GM21528 (cell line): ENCODE data around the gene ATP11C.
A peak's percentile ranks its signal among the peaks of the same experiment; 100 is the strongest.
"Not testable (repeated sequence)": the region's sequence is repeated elsewhere in the genome, so short reads cannot be mapped to it uniquely, and the experiment has no call there.

Source experiments
- ATAC-seq: cut with Tn5 transposase; IDR thresholded peaks from one replicate; pipeline ENCODE4 v1.9.1; 2021; ENCODE audit warnings: mild to moderate bottlenecking, moderate library complexity; ENCODE audit not compliant: unreplicated experiment, low FRiP score

Gene ATP11C

GRCh38 chrX:139932901-139933796, at the start of gene ATP11C:
ATP11C (minus strand) TSS chrX:139933053; CDS start chrX:139932042, 1,011 bp downstream.
- ATAC-seq, result peak; percentile 83

DNA sequence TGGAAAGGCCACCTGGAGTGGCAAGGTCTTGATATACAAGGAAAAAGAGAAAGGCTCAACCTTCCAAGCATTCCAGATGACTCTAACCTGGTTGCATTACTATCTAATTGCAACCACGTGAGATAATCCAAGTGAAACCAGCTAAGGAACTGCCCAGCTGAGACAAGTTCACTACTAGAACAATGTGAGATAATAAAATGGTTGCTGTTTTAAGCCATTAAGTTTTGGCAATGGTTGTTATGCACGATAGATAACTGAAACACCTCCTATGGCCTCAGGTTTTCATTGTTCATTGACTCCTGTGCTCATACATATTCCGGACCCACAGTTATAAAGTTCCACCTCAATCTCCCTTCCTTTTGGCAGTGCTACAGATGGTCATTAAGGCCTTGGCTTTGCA, 41.6 kb upstream of the ATP11C start:
- ATAC-seq, result no peak

- no peak for ATAC-seq
These were observed 40.1 kb upstream of the ATP11C start for GRCh38 chrX:139972629-139973624.

DNA sequence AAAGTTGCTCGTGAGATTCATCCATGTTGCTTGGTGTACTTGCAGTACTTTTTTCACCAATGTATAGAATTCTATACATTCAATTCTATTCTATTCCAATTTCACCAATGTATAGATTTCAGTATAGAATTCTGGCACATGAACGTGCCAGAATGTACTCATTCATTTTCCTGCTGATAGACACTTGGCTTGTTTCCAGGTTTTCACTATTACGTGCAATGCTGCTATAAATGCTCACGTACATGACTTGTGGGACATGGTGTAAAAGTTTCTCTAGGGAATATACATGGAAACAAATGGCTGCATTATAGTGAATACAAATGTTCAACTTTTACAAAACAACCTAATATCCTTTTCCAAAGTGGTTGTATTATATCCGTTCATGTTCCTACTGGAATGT, 39.3 kb upstream of the ATP11C start:
- no peak for ATAC-seq

DNA sequence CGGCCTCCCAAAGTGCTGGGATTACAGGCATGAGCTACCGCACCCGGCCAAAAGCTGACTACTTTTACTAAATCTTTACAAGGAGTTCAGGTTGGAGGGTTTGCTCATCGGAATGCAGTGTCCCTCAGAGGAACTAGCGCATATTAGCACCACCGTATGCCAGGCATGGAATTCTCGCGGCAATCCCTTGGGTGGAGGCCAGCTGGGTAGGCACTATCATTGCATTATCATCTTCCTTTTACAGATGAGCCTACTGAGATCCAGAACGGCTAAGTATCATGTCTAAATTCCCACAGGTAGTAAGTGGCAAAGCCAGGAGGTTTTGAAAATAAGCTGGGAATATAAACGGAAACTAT, 38.5 kb upstream of the ATP11C start:
- no peak for ATAC-seq

GRCh38 chrX:139969286-139969685, 36.4 kb upstream of the ATP11C start:
- ATAC-seq, result no peak

- no peak for ATAC-seq
These were observed 34.9 kb upstream of the ATP11C start for GRCh38 chrX:139967750-139968149.

GRCh38 chrX:139967300-139967699, 34.4 kb upstream of the ATP11C start:
- ATAC-seq, result no peak

GRCh38 chrX:139966159-139966558, 33.3 kb upstream of the ATP11C start:
- not testable (repeated sequence) for ATAC-seq

DNA sequence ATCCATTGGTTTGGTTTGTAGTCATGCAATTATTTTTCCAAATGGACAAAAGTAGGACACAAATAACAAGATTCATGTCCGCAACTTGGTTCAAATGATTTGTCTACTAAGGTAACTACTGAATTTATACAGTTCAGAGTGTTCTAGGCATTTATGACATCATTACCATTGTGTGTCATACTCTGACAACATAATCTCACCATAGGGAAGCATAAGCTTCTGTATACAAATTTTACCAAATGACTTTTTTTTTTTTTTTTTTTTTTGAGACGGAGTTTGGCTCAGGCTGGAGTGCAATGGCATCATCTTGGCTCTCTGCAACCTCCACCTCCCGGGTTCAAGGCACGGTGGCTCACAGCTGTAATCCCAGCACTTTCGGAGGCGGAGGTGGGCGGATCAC, 32.6 kb upstream of the ATP11C start, which contains the start of gene CXorf66:
CXorf66 (minus strand) TSS at position 101 of the 400 bp plus-strand sequence; CDS start at position 76, 25 bp downstream.
- no peak for ATAC-seq

DNA sequence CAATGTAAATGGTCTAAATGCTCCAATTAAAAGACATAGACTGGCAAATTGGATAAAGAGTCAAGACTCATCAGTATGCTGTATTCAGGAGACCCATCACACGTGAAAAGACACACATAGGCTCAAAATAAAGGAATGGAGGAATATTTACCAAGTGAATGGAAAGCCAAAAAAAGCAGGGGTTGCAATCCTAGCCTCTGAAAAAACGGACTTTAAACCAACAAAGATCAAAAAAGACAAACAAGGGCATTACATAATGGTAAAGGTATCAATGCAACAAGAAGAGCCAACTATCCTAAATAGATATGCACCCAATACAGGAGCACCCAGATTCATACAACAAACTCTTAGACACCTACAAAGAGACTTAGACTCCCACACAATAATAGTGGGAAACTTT, 28.2 kb upstream of the ATP11C start:
- ATAC-seq, result not testable (repeated sequence)

- ATAC-seq, result no peak
These were observed 16.9 kb upstream of the ATP11C start for GRCh38 chrX:139949703-139950102.

DNA sequence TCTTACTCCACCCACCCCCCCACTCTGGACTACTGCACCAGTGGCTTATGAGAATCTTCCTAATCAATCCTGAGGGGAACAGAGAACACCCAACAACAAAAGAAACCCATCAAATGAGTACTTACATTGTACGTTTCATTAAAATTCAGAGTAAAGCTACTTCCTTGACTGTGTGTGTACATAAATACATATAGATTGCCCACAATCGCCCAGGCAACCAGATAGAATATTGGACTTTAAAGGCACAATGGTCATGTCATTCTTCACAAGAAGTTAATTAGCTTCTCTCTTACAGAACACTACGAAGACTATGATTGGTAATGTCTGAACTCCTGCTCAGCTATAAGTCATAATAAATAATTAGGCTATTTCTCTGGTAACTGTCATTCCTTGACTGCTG, 12.2 kb upstream of the ATP11C start:
- no peak for ATAC-seq

DNA sequence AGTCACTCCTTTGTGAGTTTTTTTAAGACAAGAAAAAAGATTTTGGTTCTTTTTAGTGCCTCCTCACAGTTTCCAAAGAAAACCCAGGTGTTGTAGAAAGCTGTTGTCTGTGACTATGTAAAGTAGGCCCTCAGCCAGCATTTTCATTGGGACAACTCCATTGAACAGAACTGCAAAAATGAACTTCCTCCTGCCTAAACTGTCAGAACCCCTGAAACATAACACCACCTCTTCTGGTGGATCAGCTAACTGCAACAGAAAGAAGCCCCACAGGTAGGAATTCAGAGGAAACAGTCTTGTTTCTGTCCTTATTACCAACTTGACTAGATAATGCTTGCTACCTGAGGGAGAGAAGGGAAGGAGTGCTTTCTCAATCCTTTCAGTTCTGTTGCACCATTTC, 3.4 kb upstream of the ATP11C start:
- no peak for ATAC-seq

DNA sequence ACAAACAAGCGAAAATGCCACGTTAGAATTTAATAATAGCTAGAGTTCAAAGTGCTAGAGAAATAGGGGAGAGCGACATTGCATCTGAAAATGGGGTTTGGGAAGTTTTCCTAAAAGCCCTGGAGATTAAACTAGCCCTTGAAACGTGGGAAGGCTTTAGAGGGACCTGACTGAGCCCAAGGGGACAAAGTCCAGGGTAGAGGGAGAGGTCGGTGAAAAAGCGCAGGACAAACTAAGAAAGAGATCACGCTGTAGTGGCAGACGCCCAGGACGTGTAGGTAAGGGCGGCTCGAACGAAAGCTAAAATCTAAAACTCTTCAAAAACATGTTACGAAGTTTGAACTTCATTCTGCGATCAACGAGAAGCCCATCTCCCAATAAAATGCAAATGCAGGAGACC, 1.1 kb upstream of the ATP11C start:
- no peak for ATAC-seq

DNA sequence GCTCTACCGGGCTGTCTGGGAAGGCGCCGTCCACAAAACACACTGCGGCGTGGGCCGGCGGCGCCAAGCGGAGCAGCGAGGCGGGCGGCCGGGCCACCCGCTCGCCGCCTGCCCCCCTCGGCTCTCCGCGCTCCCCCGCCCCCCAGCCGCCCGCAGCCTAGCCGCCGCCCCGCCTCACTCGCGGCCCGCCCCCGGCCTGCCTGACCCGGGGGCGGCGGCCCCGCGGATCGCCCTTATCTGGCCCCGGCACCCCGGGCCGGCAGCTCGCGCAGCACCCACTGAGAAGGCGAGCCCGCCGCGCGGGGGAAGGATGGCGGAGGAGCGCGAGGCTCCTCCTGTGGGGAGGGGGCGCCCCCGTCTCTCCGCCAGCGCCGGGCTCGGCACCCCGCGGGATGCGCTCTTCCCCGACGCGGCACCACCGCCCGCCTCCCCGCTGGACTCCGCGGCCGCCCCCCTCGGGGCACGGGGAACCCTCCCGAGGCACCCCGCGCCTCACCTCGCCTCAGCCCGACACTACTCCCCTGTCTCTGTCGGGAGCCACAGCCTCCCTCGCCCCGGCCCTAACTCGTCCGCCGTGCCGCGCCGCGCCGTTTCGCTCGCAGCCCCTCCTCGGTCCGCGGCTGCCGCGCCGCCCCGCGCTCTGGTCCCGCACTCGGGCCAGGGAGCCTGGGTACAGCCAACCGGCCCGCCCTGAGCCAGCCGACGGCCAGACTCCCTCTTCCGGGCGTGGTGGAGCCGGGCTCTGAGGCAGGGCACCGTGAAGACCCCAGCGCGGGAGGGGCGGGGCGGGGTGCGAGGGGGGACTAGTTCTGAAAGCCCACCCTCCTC, 566 bp downstream of the ATP11C start:
- ATAC-seq, result peak; percentile 53

DNA sequence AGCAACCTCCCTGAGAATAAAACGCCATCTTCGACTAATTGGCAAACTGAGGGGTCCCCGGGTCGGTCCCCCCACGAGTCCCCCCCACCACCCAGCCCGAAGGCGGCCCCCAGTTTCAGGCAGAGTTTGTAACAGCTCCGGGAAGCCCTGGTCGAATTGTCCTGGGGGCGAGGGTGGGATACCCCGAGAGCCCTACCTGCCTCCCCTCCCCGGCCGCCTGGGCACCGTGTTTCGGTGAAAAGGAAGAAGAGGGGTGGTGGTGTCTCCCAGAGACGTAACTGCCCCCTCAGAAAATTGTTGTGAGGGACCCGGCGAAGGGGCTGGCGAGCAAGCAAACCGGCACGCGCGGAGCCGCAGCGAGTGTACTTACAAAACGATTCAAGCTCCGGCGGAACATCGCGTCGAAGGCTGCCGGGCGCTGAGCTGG, 1.2 kb downstream of the ATP11C start:
- ATAC-seq, result no peak

DNA sequence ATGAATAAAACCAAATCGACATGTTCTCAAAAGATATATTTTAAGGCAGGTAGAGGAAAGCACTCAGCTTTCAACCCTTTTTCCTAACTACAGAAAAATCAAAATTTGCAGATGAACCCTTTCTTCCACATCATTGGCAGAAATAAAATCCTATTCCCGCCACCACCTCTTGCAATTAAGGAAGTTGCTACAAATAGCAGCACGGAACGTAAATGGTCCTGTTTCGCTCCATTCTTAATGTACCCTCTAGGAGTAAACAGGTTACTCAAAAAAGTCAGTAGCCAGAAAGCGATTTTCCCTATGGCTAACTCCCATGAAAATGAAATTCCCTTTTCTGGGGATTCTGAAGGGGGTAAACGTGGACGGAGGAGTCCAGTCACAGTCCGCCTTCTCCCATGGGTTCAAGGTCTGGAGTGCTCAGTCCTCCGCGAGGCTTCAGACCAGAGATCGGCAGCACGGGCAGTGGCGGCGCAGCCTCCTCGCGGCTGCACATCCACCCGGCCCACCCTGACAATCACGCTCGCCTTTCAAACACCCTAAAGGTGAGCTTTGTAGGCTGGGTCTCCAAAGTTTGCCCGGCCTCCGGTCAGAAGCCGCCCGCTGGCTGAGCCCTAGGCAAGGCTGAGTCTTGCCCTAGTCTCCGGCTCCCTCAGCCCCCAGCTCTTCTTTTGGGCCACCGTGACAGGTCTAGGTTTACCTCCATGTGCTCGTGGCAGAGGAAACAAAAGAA, 1.8 kb downstream of the ATP11C start:
- no peak for ATAC-seq

GRCh38 chrX:139930401-139930800, 2.5 kb downstream of the ATP11C start:
- no peak for ATAC-seq

DNA sequence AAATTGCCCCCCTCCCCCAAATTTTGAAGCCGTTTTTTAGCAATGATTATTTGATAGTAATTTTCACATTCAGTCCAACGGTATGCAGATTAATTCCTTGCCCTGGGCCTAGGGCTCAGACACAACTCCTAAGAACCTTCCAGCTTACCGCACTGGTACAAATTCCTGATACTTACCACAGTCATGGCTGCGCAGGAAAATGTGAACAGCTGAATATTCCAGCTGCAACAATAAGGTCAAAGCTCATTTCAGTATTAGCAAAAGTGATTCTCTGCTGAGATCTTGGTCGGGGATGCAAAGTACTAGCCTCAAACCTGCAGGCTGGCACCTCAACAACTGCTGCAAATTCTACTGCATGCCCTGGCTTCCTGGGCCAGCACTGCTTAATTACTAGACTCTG, 3.0 kb downstream of the ATP11C start:
- ATAC-seq, result no peak
